Psoas muscle (tissue), 8 donors: Measurements from ENCODE around the gene CPD. TPM values are rescaled to one million over a fixed set of nuclear protein-coding genes. Genes with fewer than 3 reads are reported as not detected.

ENCODE experiments used
- ATAC-seq, 4 donors: fragments of 200-7000 bp; cut with Tn5 transposase; one replicate each; pipeline ENCODE4 v1.9.1; 2020; ENCODE audit warnings: moderate library complexity in 3 of 4, mild to moderate bottlenecking in 2 of 4
- DNase-seq, 2 donors: peaks; one replicate each; pipeline ENCODE4 v3.0.0-alpha.2; 2020
- H3K27ac ChIP-seq: fragments of 200-600 bp; one replicate; pipeline ENCODE4 v1.8.0; 2022
- H3K27me3 ChIP-seq, 3 donors: fragments of 200-600 bp in 1 of 3; one replicate each; pipeline versions ENCODE4 v1.6.1 to v1.8.0; 2013 to 2022; ENCODE audit warnings: low read length in 2 of 3, mild to moderate bottlenecking in 2 of 3, moderate library complexity in 1 of 3; ENCODE audit not compliant: insufficient read depth in 3 of 3
- H3K36me3 ChIP-seq, 2 donors: fragments of 200-600 bp in 1 of 2; one replicate each; pipeline versions ENCODE4 v1.6.1 to v1.8.0; 2013 to 2022; ENCODE audit warnings: low read depth in 1 of 2, mild to moderate bottlenecking in 1 of 2, moderate library complexity in 1 of 2; ENCODE audit not compliant: insufficient read depth in 1 of 2
- H3K4me1 ChIP-seq: fragments of 200-600 bp; one replicate; pipeline ENCODE4 v1.8.0; 2022
- H3K4me3 ChIP-seq: fragments of 200-600 bp; one replicate; pipeline ENCODE4 v1.8.0; 2022; ENCODE audit warnings: mild to moderate bottlenecking
- H3K9me3 ChIP-seq: fragments of 200-600 bp; one replicate; pipeline ENCODE4 v1.8.0; 2022
- WGBS, 3 donors: extraction: QIAGEN DNeasy Blood & Tissue Kit; methylation state at CpG; one replicate each; pipeline versions ENCODE4 v1.1.6 to v1.1.7; 2013; 5-methylcytosine and 5-hydroxymethylcytosine counted together
- intact Hi-C, 2 donors: fragments of 100-400 bp; cut with DNase I; formaldehyde crosslinking; loops; one replicate each; pipeline versions ENCODE4 v1.11.0 to v1.14.2; 2022
- polyA plus RNA-seq, 3 donors: library from polyadenylated mRNA; stranded (reverse); fragments of 200-250 nt; gene quantifications; one replicate each; pipeline ENCODE4 v1.2.3, GENCODE V29; 2013
- total RNA-seq, 4 donors: library from RNA; stranded (reverse); fragmentation: NEBNext Ultra II Directional in 2 of 4; extraction: Animal tissue kit (Norgen Biotek cat#: 25700) in 2 of 4; gene quantifications; one replicate each; pipeline versions ENCODE4 v1.2.1 to v1.2.4, GENCODE V29; 2021 to 2023
- TF ChIP-seq, protein P1 (sequence below): fragments of 200-600 bp; IDR thresholded peaks from one replicate; pipeline ENCODE4 v1.8.0; 2022; ENCODE audit warnings: antibody characterized with exemption
- donor health status: healthy with polysubstance abuse.
- donor health status: DM: no; HTN: no; CAD: no; lungs with moderate emphysema.
- donor health status: Bipolar disorder and iron deficiency.
- donor health status: healthy.
- donor health status: DM: yes; HTN: yes; CAD: no.
- donor health status: DM: no; HTN: no; CAD: no.
- donor health status: DM: no; HTN: no; CAD: no.
- donor health status: DM: yes; HTN: yes; CAD: no.

Gene CPD
- total and polyA plus RNA-seq, 7 donors: 5.6 to 29.3 (median 18.6) TPM

- H3K4me3 ChIP-seq: no peak overlapping the region
- WGBS, 3 donors: 70 to 91% (median 87%) methylated on average over 1 of the region's 1 CpG
- no peaks in the 10 kb centered on the region for H3K27me3 ChIP-seq
- H3K4me1 ChIP-seq: no peaks in the 10 kb centered on the region
- H3K27ac ChIP-seq: no peak overlapping the region
- TF ChIP-seq, protein P1, sequence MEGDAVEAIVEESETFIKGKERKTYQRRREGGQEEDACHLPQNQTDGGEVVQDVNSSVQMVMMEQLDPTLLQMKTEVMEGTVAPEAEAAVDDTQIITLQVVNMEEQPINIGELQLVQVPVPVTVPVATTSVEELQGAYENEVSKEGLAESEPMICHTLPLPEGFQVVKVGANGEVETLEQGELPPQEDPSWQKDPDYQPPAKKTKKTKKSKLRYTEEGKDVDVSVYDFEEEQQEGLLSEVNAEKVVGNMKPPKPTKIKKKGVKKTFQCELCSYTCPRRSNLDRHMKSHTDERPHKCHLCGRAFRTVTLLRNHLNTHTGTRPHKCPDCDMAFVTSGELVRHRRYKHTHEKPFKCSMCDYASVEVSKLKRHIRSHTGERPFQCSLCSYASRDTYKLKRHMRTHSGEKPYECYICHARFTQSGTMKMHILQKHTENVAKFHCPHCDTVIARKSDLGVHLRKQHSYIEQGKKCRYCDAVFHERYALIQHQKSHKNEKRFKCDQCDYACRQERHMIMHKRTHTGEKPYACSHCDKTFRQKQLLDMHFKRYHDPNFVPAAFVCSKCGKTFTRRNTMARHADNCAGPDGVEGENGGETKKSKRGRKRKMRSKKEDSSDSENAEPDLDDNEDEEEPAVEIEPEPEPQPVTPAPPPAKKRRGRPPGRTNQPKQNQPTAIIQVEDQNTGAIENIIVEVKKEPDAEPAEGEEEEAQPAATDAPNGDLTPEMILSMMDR: no peak
- H3K9me3 ChIP-seq: no peaks in the 10 kb centered on the region
- intact Hi-C loops: no loop called here
- DNase-seq (no peak), ATAC-seq (no peak)
- H3K36me3 ChIP-seq: peaks cover 3 to 73% of the 10 kb centered on the region in 2 donors
Observed at GRCh38 chr17:30517786-30518185, 139.1 kb downstream of the CPD start.

DNA sequence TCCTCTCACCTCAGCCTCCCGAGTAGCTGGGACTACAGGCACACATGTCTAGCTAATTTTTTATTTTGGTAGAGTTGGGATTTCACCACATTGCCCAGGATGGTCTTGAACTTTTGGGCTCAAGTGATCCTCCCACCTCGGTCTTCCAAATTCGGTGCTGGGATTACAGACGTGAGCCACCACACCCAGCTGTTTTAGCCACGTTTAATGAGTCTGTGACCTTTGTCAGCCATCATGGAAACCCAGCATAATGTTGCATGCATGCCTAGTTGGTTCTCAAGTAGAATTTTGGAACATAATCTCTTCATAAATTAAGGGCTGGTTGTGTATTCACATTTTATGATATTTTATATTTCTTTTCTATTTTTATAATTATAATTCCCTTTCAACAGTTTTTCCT, 140.4 kb downstream of the CPD start:
- Histone ChIP-seq H3K36me3 (peaks cover 3 to 64% of the 10 kb centered on the region in 2 donors), H3K4me3 (no peak overlapping the region), H3K27ac (no peak overlapping the region), H3K27me3 (no peaks in the 10 kb centered on the region), H3K4me1 (no peaks in the 10 kb centered on the region), H3K9me3 (no peaks in the 10 kb centered on the region)
- WGBS, 3 donors: 35 to 56% (median 45%) methylated on average over 5 of the region's 5 CpGs
- DNase-seq: no peak
- TF ChIP-seq, protein P1: no peak
- ATAC-seq: no peak
- intact Hi-C loops: no loop called here

Other genes with a start within 250 kb of the CPD start
- gene SLC6A4, start 143.2 kb upstream of the CPD start, total RNA-seq: not detected
- under 1 TPM in 2 of 3 donors, not detected in 1; 0.01 to 0.06 TPM for gene SLC6A4, start 143.2 kb upstream of the CPD start, polyA plus RNA-seq
- gene BLMH, start 87.0 kb upstream of the CPD start, total RNA-seq: 10 to 100 TPM; 21.2 to 29.2 (median 23.8) TPM
- 10 to 100 TPM; 17.0 to 33.0 (median 17.6) TPM for gene BLMH, start 87.0 kb upstream of the CPD start, polyA plus RNA-seq
- gene TMIGD1, start 44.9 kb upstream of the CPD start, total RNA-seq: not detected
- gene TMIGD1, start 44.9 kb upstream of the CPD start, polyA plus RNA-seq: not detected
- 10 to 100 TPM; 26.8 to 38.2 (median 27.2) TPM for gene GOSR1, start 98.5 kb downstream of the CPD start, total RNA-seq
- gene GOSR1, start 98.5 kb downstream of the CPD start, polyA plus RNA-seq: 10 to 100 TPM in 2 of 3 donors, 1 to 10 TPM in 1; 10.0 to 20.4 (median 13.9) TPM